ENCODE results near the gene VGLL4. TPM values are rescaled to one million over a fixed set of nuclear protein-coding genes. Genes with fewer than 3 reads are reported as not detected.
"Not testable (repeated sequence)": the region's sequence is repeated elsewhere in the genome, so short reads cannot be mapped to it uniquely, and the experiment has no call there.

Gene VGLL4
- polyA plus RNA-seq, 2 of the 4 experiments (the other 2 are of a cell fraction) = 24.7 to 28.1 TPM

GRCh38 chr3:11513125-11513816 is 130.4 kb downstream of the VGLL4 start:
- peaks cover 20% of the 10 kb centered on the region for H3K4me1 ChIP-seq
- H3K4me2 ChIP-seq; POLR2A ChIA-PET; FAIRE-seq; DNase-seq (ENCODE audit: low read depth in 1 of 2, low spot score in 1 of 2); H3K27ac ChIP-seq; ATAC-seq; H3K4me3 ChIP-seq; H3K9me3 ChIP-seq: not testable (repeated sequence)
- CTCF ChIA-PET = interaction anchor here (1.7 kb wide), 1 partner anchor 25 kb away, joined by 5 read pairs; no protein-coding TSS in a partner anchor
- 96% methylated on average over 16 of the region's 27 CpGs for WGBS (ENCODE audit: missing lambda C conversion rate)

DNA sequence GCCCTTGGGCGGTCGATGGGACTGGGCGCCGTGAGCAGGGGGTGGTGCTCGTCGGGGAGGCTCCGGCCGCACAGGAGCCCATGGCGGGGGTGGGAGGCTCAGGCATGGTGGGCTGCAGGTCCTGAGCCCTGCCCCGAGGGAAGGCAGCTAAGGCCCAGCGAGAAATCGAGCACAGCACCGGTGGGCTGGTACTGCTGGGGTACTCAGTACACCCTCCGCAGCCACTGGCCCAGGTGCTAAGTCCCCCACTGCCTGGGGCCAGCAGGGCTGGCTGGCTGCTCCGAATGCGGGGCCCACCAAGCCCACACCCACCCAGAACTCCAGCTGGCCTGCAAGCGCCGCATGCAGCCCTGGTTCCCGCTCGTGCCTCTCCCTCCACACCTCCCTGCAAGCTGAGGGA is 132.1 kb downstream of the VGLL4 start:
- DNase-seq (ENCODE audit: low read depth in 1 of 2, low spot score in 1 of 2); H3K4me2 ChIP-seq; POLR2A ChIA-PET; FAIRE-seq; H3K4me3 ChIP-seq; ATAC-seq; CTCF ChIA-PET; H3K9me3 ChIP-seq; H3K27ac ChIP-seq: not testable (repeated sequence)
- no CpG with 5 or more reads among the region's 20 CpGs for WGBS (ENCODE audit: missing lambda C conversion rate)
- peaks cover 20% of the 10 kb centered on the region for H3K4me1 ChIP-seq

DNA sequence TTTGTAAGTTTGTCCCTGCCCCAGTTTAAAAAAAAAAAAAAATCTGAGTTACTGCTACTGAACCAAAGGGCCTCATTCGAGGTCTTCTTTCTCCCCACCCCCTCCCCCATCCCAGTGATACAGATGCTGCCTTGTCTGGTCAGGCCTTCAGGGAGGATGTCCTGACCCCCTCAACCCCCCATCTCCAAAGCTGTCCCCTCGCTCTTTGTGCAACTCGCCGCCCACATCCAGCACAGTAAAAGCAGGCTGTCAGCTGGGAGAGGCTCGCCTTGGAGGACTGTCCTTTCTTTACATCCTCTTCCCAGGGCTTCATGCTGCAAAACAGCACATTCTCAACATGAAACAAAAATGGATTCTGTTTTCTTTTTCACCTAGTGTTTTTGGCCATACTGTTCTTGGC is 133.4 kb downstream of the VGLL4 start:
- POLR2A ChIA-PET = no interaction called here
- CTCF ChIA-PET = no interaction called here

GRCh38 chr3:11510001-11510340 is 133.7 kb downstream of the VGLL4 start:
- ChIA-PET CTCF (no interaction called here), POLR2A (no interaction called here)
- Histone ChIP-seq H3K4me1 (peaks cover 20% of the 10 kb centered on the region), H3K4me3 (no peak overlapping the region), H3K4me2 (no peak overlapping the region; the same call in 2 of the 3 replicates), H3K9me3 (no peaks in the 10 kb centered on the region), H3K27ac (no peak overlapping the region)
- 85% methylated on average over 5 of the region's 5 CpGs for WGBS (ENCODE audit: missing lambda C conversion rate)
- no peak for DNase-seq (ENCODE audit: low read depth in 1 of 2, low spot score in 1 of 2)
- no peak for FAIRE-seq
- TF ChIP-seq JUNB (IDR thresholded peaks at IDR 0.05) (no peak), NFE2L2 (conservative IDR thresholded peaks at IDR 0.05; ENCODE audit: low read length) (no peak), RFX5 (IDR thresholded peaks at IDR 0.05) (no peak), RARB (CRISPR knock-in tag; IDR thresholded peaks at IDR 0.05) (no peak), TFCP2L1 (CRISPR knock-in tag; IDR thresholded peaks at IDR 0.05) (no peak), ZFP36 (IDR thresholded peaks at IDR 0.05; ENCODE audit: borderline replicate concordance, partially characterized antibody) (no peak), NR3C1 (IDR thresholded peaks at IDR 0.05) (no peak), CHD4 (IDR thresholded peaks at IDR 0.05; ENCODE audit: borderline replicate concordance) (no peak), CHD2 (IDR thresholded peaks at IDR 0.05; ENCODE audit: low read length, partially characterized antibody) (no peak), POLR2AphosphoS2 (conservative IDR thresholded peaks at IDR 0.05; ENCODE audit: low read length) (no peak), KDM1A (IDR thresholded peaks at IDR 0.05; ENCODE audit: low read depth) (no peak), SREBF2 (IDR thresholded peaks at IDR 0.05) (no peak), EP300 (IDR thresholded peaks at IDR 0.05) (no peak), CBX2 (IDR thresholded peaks at IDR 0.05; ENCODE audit: borderline replicate concordance, low read depth) (no peak)
- TF ChIP-seq, protein P1, sequence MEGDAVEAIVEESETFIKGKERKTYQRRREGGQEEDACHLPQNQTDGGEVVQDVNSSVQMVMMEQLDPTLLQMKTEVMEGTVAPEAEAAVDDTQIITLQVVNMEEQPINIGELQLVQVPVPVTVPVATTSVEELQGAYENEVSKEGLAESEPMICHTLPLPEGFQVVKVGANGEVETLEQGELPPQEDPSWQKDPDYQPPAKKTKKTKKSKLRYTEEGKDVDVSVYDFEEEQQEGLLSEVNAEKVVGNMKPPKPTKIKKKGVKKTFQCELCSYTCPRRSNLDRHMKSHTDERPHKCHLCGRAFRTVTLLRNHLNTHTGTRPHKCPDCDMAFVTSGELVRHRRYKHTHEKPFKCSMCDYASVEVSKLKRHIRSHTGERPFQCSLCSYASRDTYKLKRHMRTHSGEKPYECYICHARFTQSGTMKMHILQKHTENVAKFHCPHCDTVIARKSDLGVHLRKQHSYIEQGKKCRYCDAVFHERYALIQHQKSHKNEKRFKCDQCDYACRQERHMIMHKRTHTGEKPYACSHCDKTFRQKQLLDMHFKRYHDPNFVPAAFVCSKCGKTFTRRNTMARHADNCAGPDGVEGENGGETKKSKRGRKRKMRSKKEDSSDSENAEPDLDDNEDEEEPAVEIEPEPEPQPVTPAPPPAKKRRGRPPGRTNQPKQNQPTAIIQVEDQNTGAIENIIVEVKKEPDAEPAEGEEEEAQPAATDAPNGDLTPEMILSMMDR (IDR thresholded peaks at IDR 0.05) = no peak
- ATAC-seq = no peak

More for the DNA sequence above, 133.4 kb downstream of the VGLL4 start:
- TF ChIP-seq ESRRA (IDR thresholded peaks at IDR 0.05; ENCODE audit: borderline replicate concordance, low read length) (no peak), KDM1A (IDR thresholded peaks at IDR 0.05; ENCODE audit: low read depth) (no peak), SREBF2 (IDR thresholded peaks at IDR 0.05) (no peak), RFX5 (IDR thresholded peaks at IDR 0.05) (no peak), CEBPB (IDR thresholded peaks at IDR 0.05) (no peak), HEYL (CRISPR knock-in tag; IDR thresholded peaks at IDR 0.05) (no peak), E2F6 (IDR thresholded peaks at IDR 0.05; ENCODE audit: borderline replicate concordance, low read depth) (no peak), HOXB13 (CRISPR knock-in tag; IDR thresholded peaks at IDR 0.05; ENCODE audit: low read depth) (no peak)
- TF ChIP-seq, protein P1 (IDR thresholded peaks at IDR 0.05) = no peak
- Histone ChIP-seq H3K4me2 (no peak overlapping the region), H3K4me1 (peaks cover 20% of the 10 kb centered on the region), H3K4me3 (no peak overlapping the region), H3K9me3 (no peaks in the 10 kb centered on the region), H3K27ac (no peak overlapping the region)
- FAIRE-seq (no peak), DNase-seq (ENCODE audit: low read depth in 1 of 2, low spot score in 1 of 2) (no peak), ATAC-seq (no peak)
- WGBS (ENCODE audit: missing lambda C conversion rate) = 85% methylated on average over 5 of the region's 5 CpGs

Data from A549 (cell line).